Gastroesophageal sphincter (tissue), 3 donors: ENCODE measurements around the gene LTF.

Experiments used
- EP300 ChIP-seq: sonication (generic); formaldehyde crosslinking; IDR thresholded peaks from one replicate; pipeline ENCODE4 v1.6.1; 2017; ENCODE audit warnings: antibody characterized with exemption, mild to moderate bottlenecking
- POLR2A ChIP-seq, 2 donors: fragments of 450-650 bp; IDR thresholded peaks; one replicate each; pipeline ENCODE4 v1.6.1; 2017; ENCODE audit warnings: antibody characterized with exemption in 2 of 2, mild to moderate bottlenecking in 2 of 2, moderate library complexity in 1 of 2
- TF ChIP-seq, protein P1 (sequence below), 4 experiments: fragments of 200-600 bp in 2 of 4; fragments of 450-650 bp in 2 of 4; sonication (generic) in 1 of 4; IDR thresholded peaks; one replicate each; pipeline ENCODE4 v1.5.1; 2017 to 2019; ENCODE audit warnings: antibody characterized with exemption in 4 of 4, mild to moderate bottlenecking in 2 of 4, moderate library complexity in 2 of 4

DNA sequence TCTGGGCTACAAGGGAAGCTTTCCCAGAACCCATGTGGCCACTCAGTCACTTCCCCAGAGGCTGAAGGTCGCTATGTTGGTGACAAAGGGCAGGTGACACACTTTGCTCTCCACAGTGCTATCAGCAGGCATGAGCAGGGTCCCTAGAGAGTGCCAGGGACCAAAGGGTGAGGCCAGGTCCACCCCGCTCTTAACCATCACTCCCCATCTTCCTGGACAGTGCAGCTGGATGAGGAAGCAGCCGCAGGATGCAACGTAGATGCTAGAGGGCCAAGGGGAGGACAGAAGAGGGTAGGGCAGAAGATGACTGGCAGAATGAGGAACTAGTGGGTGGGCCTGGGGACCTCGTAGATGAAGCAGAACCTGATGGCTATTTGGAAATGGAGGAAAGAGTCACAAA lies 13.6 kb upstream of the LTF start:
- TF ChIP-seq, protein P1, sequence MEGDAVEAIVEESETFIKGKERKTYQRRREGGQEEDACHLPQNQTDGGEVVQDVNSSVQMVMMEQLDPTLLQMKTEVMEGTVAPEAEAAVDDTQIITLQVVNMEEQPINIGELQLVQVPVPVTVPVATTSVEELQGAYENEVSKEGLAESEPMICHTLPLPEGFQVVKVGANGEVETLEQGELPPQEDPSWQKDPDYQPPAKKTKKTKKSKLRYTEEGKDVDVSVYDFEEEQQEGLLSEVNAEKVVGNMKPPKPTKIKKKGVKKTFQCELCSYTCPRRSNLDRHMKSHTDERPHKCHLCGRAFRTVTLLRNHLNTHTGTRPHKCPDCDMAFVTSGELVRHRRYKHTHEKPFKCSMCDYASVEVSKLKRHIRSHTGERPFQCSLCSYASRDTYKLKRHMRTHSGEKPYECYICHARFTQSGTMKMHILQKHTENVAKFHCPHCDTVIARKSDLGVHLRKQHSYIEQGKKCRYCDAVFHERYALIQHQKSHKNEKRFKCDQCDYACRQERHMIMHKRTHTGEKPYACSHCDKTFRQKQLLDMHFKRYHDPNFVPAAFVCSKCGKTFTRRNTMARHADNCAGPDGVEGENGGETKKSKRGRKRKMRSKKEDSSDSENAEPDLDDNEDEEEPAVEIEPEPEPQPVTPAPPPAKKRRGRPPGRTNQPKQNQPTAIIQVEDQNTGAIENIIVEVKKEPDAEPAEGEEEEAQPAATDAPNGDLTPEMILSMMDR (IDR thresholded peaks at IDR 0.05) = no peak
- TF ChIP-seq POLR2A (IDR thresholded peaks at IDR 0.05) (no peak), EP300 (no peak)
